ENCODE data around the gene AK6.

AK6 gene

GRCh38 chr5:69335341-69335935, 33.9 kb downstream of the AK6 start:
- DNase-seq, result no peak

GRCh38 chr5:69334793-69335268, 34.5 kb downstream of the AK6 start:
- peak in 57 of 58 donors; percentile 2 to 87 (median 61) for DNase-seq

GRCh38 chr5:69333668-69334315, 35.5 kb downstream of the AK6 start:
- DNase-seq, result peak in 2 of 58 donors; percentile 2 to 3

DNA sequence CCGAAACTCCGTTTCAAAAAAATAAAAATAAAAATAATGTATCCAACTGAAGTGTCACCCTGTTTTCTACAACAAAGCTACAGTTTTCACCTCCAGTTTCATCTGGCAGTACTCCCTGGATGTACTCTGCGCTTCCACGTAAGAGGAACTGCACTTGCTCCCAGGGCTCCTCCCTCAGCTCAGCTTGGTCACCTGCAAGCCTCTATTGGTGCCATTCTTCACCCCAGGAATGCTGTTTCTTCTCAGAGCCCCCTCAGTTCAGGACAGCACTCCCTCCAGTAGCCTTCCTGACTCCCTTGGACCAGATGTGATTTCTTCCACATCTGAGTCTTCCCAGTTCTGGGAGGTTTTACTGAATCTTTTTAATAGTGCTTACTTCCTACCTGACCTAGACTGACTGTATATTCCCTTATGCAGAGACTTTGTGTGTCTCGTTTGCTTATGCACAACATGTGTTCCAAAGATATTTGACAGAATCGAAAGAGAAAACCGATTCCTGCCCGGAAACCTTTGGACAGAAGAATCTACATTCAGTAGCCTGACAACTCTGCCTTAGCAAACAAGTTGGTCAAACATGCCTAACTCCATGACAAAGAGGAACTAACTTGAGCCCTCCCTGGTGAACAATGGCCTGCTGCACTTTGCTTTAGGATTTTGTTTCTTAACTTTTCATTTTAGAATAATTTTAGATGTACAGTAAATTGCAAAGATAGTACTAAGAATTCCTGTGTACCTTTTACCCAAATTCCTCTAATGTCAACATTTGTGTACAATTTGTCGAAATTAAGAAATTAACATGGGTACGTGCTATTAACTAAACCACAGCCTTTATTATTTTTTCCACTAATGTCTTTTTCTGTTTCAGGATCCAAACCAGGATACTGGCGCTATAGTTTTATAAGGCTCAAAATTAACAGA, 37.5 kb downstream of the AK6 start:
- DNase-seq, result no peak

DNA sequence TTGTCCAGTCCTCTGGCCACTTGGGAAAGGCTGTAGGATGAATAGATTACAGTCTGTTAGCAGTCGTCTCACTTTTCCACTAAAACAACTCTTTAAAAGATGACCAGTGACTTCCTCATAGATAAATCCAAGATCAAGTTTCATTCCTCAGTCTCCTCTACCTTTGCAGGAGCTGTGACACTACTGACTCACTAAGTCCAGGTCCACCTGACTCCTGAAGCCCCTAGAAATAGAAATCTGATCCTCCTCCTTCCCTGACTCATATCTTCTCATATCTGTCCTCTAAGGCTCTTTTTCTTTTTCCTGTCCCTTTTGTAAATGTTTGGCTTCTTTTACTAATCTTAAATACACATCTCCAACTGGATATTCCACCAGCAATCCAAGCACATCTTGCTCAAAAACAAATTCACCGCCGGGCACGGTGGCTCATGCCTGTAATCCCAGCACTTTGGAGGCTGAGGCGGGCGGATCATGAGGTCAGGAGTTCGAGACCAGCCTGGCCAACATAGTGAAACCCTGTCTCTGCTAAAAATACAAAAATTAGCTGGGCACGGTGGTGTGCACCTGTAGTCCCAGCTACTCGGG, 39.3 kb downstream of the AK6 start:
- DNase-seq, result no peak

- no peak for DNase-seq
Observed at GRCh38 chr5:69326365-69326764, 43.0 kb downstream of the AK6 start.

DNA sequence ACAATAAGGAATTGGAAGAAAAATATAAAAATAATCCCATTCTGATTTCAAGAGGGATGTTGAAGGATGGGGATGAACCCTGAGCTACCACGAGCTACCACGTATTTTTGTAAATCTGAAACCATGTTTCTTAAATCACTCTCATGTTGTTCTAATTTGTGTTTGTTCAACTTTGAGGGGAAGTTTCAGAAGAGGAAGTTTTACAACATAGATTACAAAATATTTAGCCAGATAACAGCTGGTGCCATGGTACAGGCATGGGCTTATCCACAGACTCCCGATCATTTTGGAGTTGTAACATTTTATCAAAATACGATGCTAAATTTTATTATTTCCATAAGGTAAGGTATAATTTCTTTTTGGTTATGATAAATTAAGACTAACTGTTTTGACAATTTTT, 51.9 kb downstream of the AK6 start:
- DNase-seq, result no peak

DNA sequence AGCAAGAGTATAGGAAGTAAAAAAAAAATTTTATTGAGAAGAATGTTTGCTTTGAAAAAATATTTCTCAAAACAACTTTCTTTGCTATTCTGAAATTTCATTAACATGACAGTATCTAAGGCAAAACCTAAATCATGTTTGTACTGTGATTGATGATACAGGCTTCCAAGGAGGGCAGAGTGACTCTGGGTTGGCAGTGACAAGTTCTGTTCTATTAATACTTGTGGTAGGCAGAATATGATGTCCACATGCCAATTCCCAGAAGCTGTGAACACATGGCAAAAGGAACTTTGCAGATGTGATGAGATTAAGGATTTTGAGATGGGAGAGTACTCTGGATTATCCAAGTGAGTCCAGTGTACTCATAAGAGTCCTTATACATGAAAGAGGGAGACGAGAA, 53.3 kb downstream of the AK6 start:
- DNase-seq, result no peak

GRCh38 chr5:69313428-69313827, 55.9 kb downstream of the AK6 start:
- no peak for DNase-seq

- DNase-seq, result no peak
Observed at GRCh38 chr5:69312459-69313160, 56.7 kb downstream of the AK6 start.

DNA sequence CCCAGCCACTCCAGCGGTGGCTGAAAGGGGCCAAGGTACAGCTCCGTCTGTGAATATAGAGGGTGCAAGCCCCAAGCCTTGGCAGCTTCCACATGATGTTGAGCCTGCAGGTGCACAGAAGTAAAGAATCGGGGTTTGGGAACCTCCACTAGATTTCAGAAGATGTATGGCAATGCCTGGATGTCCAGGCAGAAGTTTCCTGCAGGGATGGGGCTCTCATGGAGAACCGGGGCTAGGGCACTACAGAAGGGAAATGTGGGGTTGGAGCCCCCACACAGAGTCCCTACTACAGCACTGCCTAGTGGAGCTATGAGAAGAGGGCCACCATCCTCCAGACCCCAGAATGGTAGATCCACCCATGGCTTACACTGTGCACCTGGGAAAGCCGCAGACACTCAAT, 59.9 kb downstream of the AK6 start:
- DNase-seq, result no peak

GRCh38 chr5:69308046-69308553, 61.2 kb downstream of the AK6 start:
- DNase-seq, result no peak

DNA sequence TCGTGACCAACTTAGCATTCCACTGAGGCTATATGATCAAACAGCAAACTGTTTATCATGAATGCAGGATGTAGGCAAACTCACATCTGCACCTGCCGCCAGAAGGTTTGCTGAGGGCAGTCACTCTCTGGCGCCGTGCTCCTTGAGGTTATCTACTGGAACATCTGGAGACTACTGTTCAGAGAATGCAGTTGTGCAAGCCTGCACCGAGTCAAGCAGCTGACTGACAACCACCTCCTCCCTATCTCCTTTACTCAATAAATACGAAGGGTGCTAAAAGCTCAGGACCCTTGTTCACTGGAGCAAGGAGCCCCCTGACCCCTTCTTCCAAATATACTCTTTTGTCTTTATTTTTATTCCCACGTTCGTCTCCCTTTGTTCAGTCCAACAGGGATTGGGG, 63.8 kb downstream of the AK6 start:
- DNase-seq, result no peak

Data from anterior cingulate cortex (tissue), 58 donors.